ENCODE results near the gene TMEM255B. TPM values are rescaled to one million over a fixed set of nuclear protein-coding genes. Genes with fewer than 3 reads are reported as not detected.

Gene TMEM255B
- total and polyA plus RNA-seq, 9 of the 15 experiments (the other 6 are each of a cell fraction or from before 2014, with no cell fraction given), result 0.01 to 0.75 (median 0.23) TPM

GRCh38 chr13:113723410-113724015 lies 35.5 kb upstream of the TMEM255B start:
- Histone ChIP-seq H3K79me2 (ENCODE audit: control insufficient read depth, insufficient read depth, low read length) (no peaks in the 10 kb centered on the region), H2AFZ (ENCODE audit: low read depth, low read length) (no peak overlapping the region), H3K36me3 (ENCODE audit: control insufficient read depth, insufficient read depth, low read length) (no peaks in the 10 kb centered on the region), H3K27me3 (ENCODE audit: control insufficient read depth in 2 of 2, insufficient read depth in 2 of 2, low read length in 2 of 2) (peaks cover 0 to 2% of the 10 kb centered on the region in 2 experiments; a peak in 2 of 5 replicates), H3K27ac (ENCODE audit: extremely low read depth, low read depth, low read length) (no peak overlapping the region), H3K9ac (ENCODE audit: insufficient read depth in 1 of 2, low read depth in 2 of 2, low read length in 2 of 2) (no peak overlapping the region), H3K4me3 (no peak overlapping the region), H3K9me3 (replicated peaks; ENCODE audit: control insufficient read depth, insufficient read depth, low read depth, low read length) (no peaks in the 10 kb centered on the region; the same call in 1 of the 2 replicates), H3K4me1 (replicated peaks in 1 of 2; ENCODE audit: control insufficient read depth in 2 of 2, insufficient read depth in 2 of 2, low read length in 2 of 2) (peaks cover 9 to 29% of the 10 kb centered on the region in 2 experiments; a peak in 4 of 5 replicates), H3K9me1 (ENCODE audit: control insufficient read depth, insufficient read depth, low read length) (no peaks in the 10 kb centered on the region), H3K4me2 (ENCODE audit: insufficient read depth, low read length) (no peak overlapping the region; the same call in 1 of the 2 replicates), H4K20me1 (replicated peaks; ENCODE audit: control insufficient read depth, insufficient read depth, low read length) (no peaks in the 10 kb centered on the region)
- POLR2A ChIA-PET, result interaction anchor here (1.0 to 1.1 kb wide), 2 partner anchors 56 to 59 kb away, joined by 3 read pairs; partner anchors contain the start of gene GRK1
- peak in 1 of 4 experiments; percentile 35 for DNase-seq (ENCODE audit: extremely low read depth in 1 of 4, low spot score in 3 of 4)
- in situ Hi-C loops (cut with MboI) (loop anchor here (10.0 kb wide), 2 partner anchors 59 to 229 kb away; partner anchors contain the start of genes DCUN1D2 and GRK1), intact Hi-C loops (cut with micrococcal nuclease) (no loop called here)
- CTCF ChIA-PET (ENCODE audit: low intra/inter-chr PET ratio), result no interaction called here
- no peak for FAIRE-seq
- no TSS peak for BruUV-seq (replicated peaks)
- WGBS (ENCODE audit: insufficient coverage, low coverage, missing lambda C conversion rate), result 13% methylated on average over 9 of the region's 13 CpGs
- no peak for ATAC-seq
- TF ChIP-seq ILK (tag; IDR thresholded peaks at IDR 0.05; ENCODE audit: borderline replicate concordance, low read depth), result no peak
- no peak for TF ChIP-seq EP400 (IDR thresholded peaks at IDR 0.05)
- no peak for TF ChIP-seq CCAR2 (IDR thresholded peaks at IDR 0.05; ENCODE audit: low read depth, low read length)
- TF ChIP-seq NR1H2 (CRISPR knock-in tag; IDR thresholded peaks at IDR 0.05), result no peak
- no peak for TF ChIP-seq NFYB (IDR thresholded peaks at IDR 0.05; ENCODE audit: extremely low read depth, insufficient read length)
- TF ChIP-seq, protein P1, sequence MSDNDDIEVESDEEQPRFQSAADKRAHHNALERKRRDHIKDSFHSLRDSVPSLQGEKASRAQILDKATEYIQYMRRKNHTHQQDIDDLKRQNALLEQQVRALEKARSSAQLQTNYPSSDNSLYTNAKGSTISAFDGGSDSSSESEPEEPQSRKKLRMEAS (CRISPR knock-in tag; IDR thresholded peaks at IDR 0.05), result 0 out of 2 replicates have a peak, but pooled peaks have one; percentile 14
- no peak for TF ChIP-seq SRF (CRISPR knock-in tag; IDR thresholded peaks at IDR 0.05)
- no peak for TF ChIP-seq ZSCAN32 (CRISPR knock-in tag; IDR thresholded peaks at IDR 0.05)
- TF ChIP-seq ZNF444 (CRISPR knock-in tag; IDR thresholded peaks at IDR 0.05), result no peak
- peak; percentile 76 for TF ChIP-seq SOX6 (IDR thresholded peaks at IDR 0.05)
- no peak for TF ChIP-seq ZNF551 (CRISPR knock-in tag; IDR thresholded peaks at IDR 0.05)
- TF ChIP-seq BRD9 (IDR thresholded peaks at IDR 0.05; ENCODE audit: low read depth, partially characterized antibody), result no peak
- TF ChIP-seq MECOM (CRISPR knock-in tag; IDR thresholded peaks at IDR 0.05), result 0 out of 2 replicates have a peak, but pooled peaks have one; percentile 42
- TF ChIP-seq ARID1B (IDR thresholded peaks at IDR 0.05), result peak; percentile 46
- no peak for TF ChIP-seq ZNF24 (IDR thresholded peaks at IDR 0.05)
- TF ChIP-seq POU5F1 (IDR thresholded peaks at IDR 0.05; ENCODE audit: borderline replicate concordance, low read depth, low read length, partially characterized antibody), result no peak
- TF ChIP-seq PHB (CRISPR knock-in tag; IDR thresholded peaks at IDR 0.05), result no peak
- no peak for TF ChIP-seq ZNF197 (CRISPR knock-in tag; IDR thresholded peaks at IDR 0.05; ENCODE audit: low read depth)
- TF ChIP-seq TARDBP (IDR thresholded peaks at IDR 0.05), result no peak
- peak in 1 of 2 experiments; percentile 78; a peak in 2 of 4 replicates for TF ChIP-seq KDM1A (IDR thresholded peaks at IDR 0.05)
- no peak for TF ChIP-seq MYNN (IDR thresholded peaks at IDR 0.05)
- TF ChIP-seq MYNN (CRISPR knock-in tag; IDR thresholded peaks at IDR 0.05), result no peak
- no peak for TF ChIP-seq TRIM24 (IDR thresholded peaks at IDR 0.05)
- no peak for TF ChIP-seq RFX5 (IDR thresholded peaks at IDR 0.05; ENCODE audit: low read depth, low read length)
- TF ChIP-seq, protein P2, sequence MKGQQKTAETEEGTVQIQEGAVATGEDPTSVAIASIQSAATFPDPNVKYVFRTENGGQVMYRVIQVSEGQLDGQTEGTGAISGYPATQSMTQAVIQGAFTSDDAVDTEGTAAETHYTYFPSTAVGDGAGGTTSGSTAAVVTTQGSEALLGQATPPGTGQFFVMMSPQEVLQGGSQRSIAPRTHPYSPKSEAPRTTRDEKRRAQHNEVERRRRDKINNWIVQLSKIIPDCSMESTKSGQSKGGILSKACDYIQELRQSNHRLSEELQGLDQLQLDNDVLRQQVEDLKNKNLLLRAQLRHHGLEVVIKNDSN (CRISPR knock-in tag; IDR thresholded peaks at IDR 0.05), result no peak
- TF ChIP-seq SIX5 (IDR thresholded peaks at IDR 0.05; ENCODE audit: borderline replicate concordance in 1 of 2, insufficient read depth in 1 of 2, low read depth in 1 of 2, low read length in 2 of 2), result no peak
